B cell (primary cell): ENCODE data around the gene C6orf132. TPM values are rescaled to one million over a fixed set of nuclear protein-coding genes. Genes with fewer than 3 reads are reported as not detected.
"Not testable (repeated sequence)": the region's sequence is repeated elsewhere in the genome, so short reads cannot be mapped to it uniquely, and the experiment has no call there.

Experiments
- ATAC-seq: fragments of 200-7000 bp; cut with Tn5 transposase; one replicate; pipeline ENCODE4 v1.10.0; 2021; ENCODE audit warnings: low read depth, mild to moderate bottlenecking, moderate number of reproducible peaks, moderate library complexity
- CTCF ChIA-PET: fragments of 350-600 bp; sonication (Branson Sonifier 250); formaldehyde crosslinking; loops from one replicate; lab custom pipeline; 2021; ENCODE audit warnings: antibody characterized with exemption, inconsistent platforms; lab: Charles Lee
- POLR2A ChIA-PET: fragments of 350-600 bp; sonication (Branson Sonifier 250); formaldehyde crosslinking; loops from one replicate; lab custom pipeline; 2021; ENCODE audit warnings: antibody characterized with exemption; lab: Charles Lee
- DNase-seq: peaks from one replicate; pipeline ENCODE4 v3.0.0; 2013
- H2AFZ ChIP-seq: 2 replicates; pipeline ENCODE4 v1.6.1; 2012; ENCODE audit warnings: mild to moderate bottlenecking, low read depth, low read length; ENCODE audit not compliant: insufficient read depth, poor library complexity, severe bottlenecking
- H3K27ac ChIP-seq, 2 donors: 1 replicate in 1 of 2; 2 replicates in 1 of 2; pipeline ENCODE4 v1.5.1; 2012 to 2013; ENCODE audit warnings: low read length in 2 of 2, mild to moderate bottlenecking in 2 of 2, moderate library complexity in 1 of 2
- H3K27me3 ChIP-seq, 4 experiments: fragments of 200-600 bp in 1 of 4; sonication (generic) in 1 of 4; replicated peaks in 1 of 4; 1 replicate in 2 of 4; 2 replicates in 2 of 4; pipeline versions ENCODE4 v1.6.1 to v1.7.0; 2013 to 2016; ENCODE audit warnings: low read length in 3 of 4, mild to moderate bottlenecking in 2 of 4, mixed read lengths in 1 of 4, moderate library complexity in 1 of 4; ENCODE audit not compliant: insufficient read depth in 4 of 4, control insufficient read depth in 3 of 4; ENCODE audit errors: control extremely low read depth in 1 of 4
- H3K36me3 ChIP-seq, 2 experiments: replicated peaks in 1 of 2; 1 replicate in 1 of 2; 2 replicates in 1 of 2; pipeline versions ENCODE4 v1.6.1 to v1.7.1; 2013; ENCODE audit warnings: low read length in 1 of 2; ENCODE audit not compliant: insufficient read depth in 2 of 2, control insufficient read depth in 1 of 2; ENCODE audit errors: control extremely low read depth in 1 of 2, extremely low read depth in 1 of 2
- H3K4me1 ChIP-seq, 2 donors: fragments of 200-600 bp in 1 of 2; sonication (generic) in 1 of 2; 1 replicate in 1 of 2; 2 replicates in 1 of 2; pipeline versions ENCODE4 v1.5.1 to v1.6.1; 2013 to 2017; ENCODE audit warnings: low read length in 2 of 2; ENCODE audit not compliant: control insufficient read depth in 2 of 2, insufficient read depth in 2 of 2
- H3K4me2 ChIP-seq: replicated peaks from 2 replicates; pipeline ENCODE3; 2012; ENCODE audit warnings: mild to moderate bottlenecking, low read depth, low read length; ENCODE audit not compliant: poor library complexity, severe bottlenecking
- H3K4me3 ChIP-seq, 5 experiments: fragments of 200-600 bp in 1 of 5; sonication (generic) in 1 of 5; 1 replicate in 3 of 5; 2 replicates in 2 of 5; pipeline versions ENCODE4 v1.5.1 to v1.7.0; 2011 to 2016; ENCODE audit warnings: low read length in 4 of 5, mild to moderate bottlenecking in 4 of 5, low read depth in 2 of 5, control low read depth in 1 of 5, moderate library complexity in 1 of 5; ENCODE audit not compliant: insufficient read depth in 1 of 5; ENCODE audit errors: control extremely low read depth in 1 of 5, extremely low read depth in 1 of 5
- H3K79me2 ChIP-seq: fragments of 200-600 bp; sonication (generic); one replicate; pipeline ENCODE4 v1.6.0; 2016; ENCODE audit warnings: low read length; ENCODE audit not compliant: control insufficient read depth, insufficient read depth
- H3K9ac ChIP-seq: fragments of 200-600 bp; sonication (generic); 2 replicates; pipeline ENCODE4 v1.6.1; 2017; ENCODE audit warnings: mild to moderate bottlenecking, low read length, moderate library complexity
- H3K9me3 ChIP-seq, 3 donors: one replicate each; pipeline versions ENCODE4 v1.6.1 to v1.7.1; 2013; ENCODE audit warnings: low read length in 2 of 3; ENCODE audit not compliant: control insufficient read depth in 2 of 3, insufficient read depth in 1 of 3; ENCODE audit errors: control extremely low read depth in 1 of 3
- H4K20me1 ChIP-seq: 2 replicates; pipeline ENCODE4 v1.6.0; 2012; ENCODE audit warnings: mild to moderate bottlenecking, low read length; ENCODE audit not compliant: insufficient read depth, control insufficient read depth, poor library complexity, severe bottlenecking
- H3K27ac Mint-ChIP-seq: one replicate; pipeline ENCODE4 v1.8.0; 2021; ENCODE audit warnings: mixed read lengths
- H3K27me3 Mint-ChIP-seq: one replicate; pipeline ENCODE4 v1.8.0; 2021; ENCODE audit warnings: mixed read lengths
- H3K4me1 Mint-ChIP-seq: one replicate; pipeline ENCODE4 v1.8.0; 2021; ENCODE audit warnings: mixed read lengths
- H3K4me3 Mint-ChIP-seq: one replicate; pipeline ENCODE4 v1.8.0; 2021; ENCODE audit warnings: mixed read lengths
- H3K9me3 Mint-ChIP-seq: one replicate; pipeline ENCODE4 v1.8.0; 2022; ENCODE audit warnings: mixed read lengths; ENCODE audit not compliant: insufficient read depth
- CTCF ChIP-seq: fragments of 200-600 bp; IDR thresholded peaks from one replicate; pipeline ENCODE4 v1.8.0; 2022; ENCODE audit warnings: antibody characterized with exemption, mild to moderate bottlenecking
- EZH2 ChIP-seq: IDR thresholded peaks from 2 replicates; pipeline ENCODE4 v1.6.1; 2012; ENCODE audit warnings: borderline replicate concordance, low read depth, mild to moderate bottlenecking, moderate library complexity, low read length; ENCODE audit not compliant: insufficient read depth, poor library complexity, severe bottlenecking
- WGBS: methylation state at CpG from one replicate; pipeline ENCODE4 v1.1.5; 2013; ENCODE audit warnings: missing lambda C conversion rate; ENCODE audit not compliant: insufficient coverage; 5-methylcytosine and 5-hydroxymethylcytosine counted together
- intact Hi-C: fragments of 100-400 bp; cut with micrococcal nuclease; formaldehyde crosslinking; loops from one replicate; pipeline ENCODE4 v1.10.0; 2022
- polyA plus RNA-seq: library from polyadenylated mRNA; depleted of rRNA; stranded (reverse); fragments of >200 nt; gene quantifications from 2 replicates; pipeline ENCODE4 v1.2.3, GENCODE V29; 2012
- total RNA-seq, 2 donors: library from RNA; stranded (reverse); fragments of 120-200 nt in 1 of 2; gene quantifications; 1 replicate in 1 of 2; 2 replicates in 1 of 2; pipeline versions ENCODE4 v1.2.3 to v1.2.4, GENCODE V29; 2013 to 2022

The C6orf132 gene
- total and polyA plus RNA-seq, 2 donors (not counting 1 experiment from before 2014, with no cell fraction given) = 0.05 TPM; not detected in 1

- ATAC-seq (no peak), DNase-seq (no peak)
- H3K27me3 ChIP-seq = no peaks in the 10 kb centered on the region
- no peaks in the 10 kb centered on the region for H3K79me2 ChIP-seq
- H3K27ac ChIP-seq = no peak overlapping the region
- no peak overlapping the region for H2AFZ ChIP-seq
- no peak for TF ChIP-seq EZH2
- TF ChIP-seq CTCF = no peak
- H3K9ac ChIP-seq = no peak overlapping the region
- H3K9me3 ChIP-seq = no peaks in the 10 kb centered on the region
- H3K4me3 ChIP-seq = no peak overlapping the region
- no peaks in the 10 kb centered on the region for H3K36me3 ChIP-seq
- H3K9me3 Mint-ChIP-seq = no peaks in the 10 kb centered on the region
- H3K27me3 Mint-ChIP-seq = peaks cover 6% of the 10 kb centered on the region
- intact Hi-C loops = no loop called here
- no peaks in the 10 kb centered on the region for H4K20me1 ChIP-seq
- CTCF ChIA-PET = interaction anchor here (0.6 kb wide), 1 partner anchor 384 kb away, joined by 5 read pairs; no protein-coding TSS in a partner anchor
- H3K4me2 ChIP-seq = no peak overlapping the region
- H3K4me1 ChIP-seq = no peaks in the 10 kb centered on the region
- POLR2A ChIA-PET = no interaction called here
- no peak overlapping the region for H3K4me3 Mint-ChIP-seq
- H3K27ac Mint-ChIP-seq = no peak overlapping the region
- WGBS = 89% methylated on average over 3 of the region's 7 CpGs
- H3K4me1 Mint-ChIP-seq = no peaks in the 10 kb centered on the region
These were observed 29.6 kb upstream of the C6orf132 start for GRCh38 chr6:42171813-42172581.

- H3K36me3 ChIP-seq, H3K4me3 ChIP-seq, H3K27me3 ChIP-seq, DNase-seq, H3K9ac ChIP-seq, H3K4me2 ChIP-seq, ATAC-seq, H3K9me3 ChIP-seq, H3K4me1 Mint-ChIP-seq, H2AFZ ChIP-seq, H3K4me1 ChIP-seq, H4K20me1 ChIP-seq, H3K9me3 Mint-ChIP-seq, H3K79me2 ChIP-seq, intact Hi-C loops, H3K4me3 Mint-ChIP-seq, H3K27ac ChIP-seq, H3K27ac Mint-ChIP-seq, H3K27me3 Mint-ChIP-seq: not testable (repeated sequence)
- POLR2A ChIA-PET = interaction anchor here (0.5 kb wide), 1 partner anchor 31 kb away, joined by 3 read pairs; no protein-coding TSS in a partner anchor
- WGBS = no CpG with 5 or more reads among the region's 2 CpGs
- CTCF ChIA-PET = interaction anchor here (0.6 to 1.5 kb wide), 2 partner anchors 44 to 384 kb away, joined by 3 to 4 read pairs; no protein-coding TSS in a partner anchor
These were observed 27.4 kb upstream of the C6orf132 start for GRCh38 chr6:42169780-42170179.
